K562 (cell line): ENCODE measurements around the gene ZNF334. TPM values are rescaled to one million over a fixed set of nuclear protein-coding genes. Genes with fewer than 3 reads are reported as not detected.

Experiments used
- ATAC-seq: fragments of 200-7000 bp; cut with Tn5 transposase; 3 replicates; pipeline ENCODE4 v1.9.1; 2020; ENCODE audit warnings: moderate library complexity
- BruUV-seq: library from RNA; stranded (reverse); fragments of 400-500 nt; replicated peaks from 2 replicates; lab custom pipeline; 2021; lab: Mats Ljungman, UMichigan
- CTCF ChIA-PET: fragments of 300-600 bp; formaldehyde crosslinking; extraction: SDS; loops from one replicate; lab custom pipeline; 2021; ENCODE audit warnings: low intra/inter-chr PET ratio; lab: Yijun Ruan, JAX
- POLR2A ChIA-PET: fragments of 300-600, 350-650 bp; sonication (Branson Sonifier 250); formaldehyde crosslinking; extraction: SDS; loops from one replicate; lab custom pipeline; 2021; ENCODE audit warnings: antibody characterized with exemption, inconsistent platforms; lab: Yijun Ruan, JAX
- DNase-seq, 4 experiments: peaks; one replicate each; pipeline versions ENCODE4 v3.0.0 to v3.0.0-alpha.2; 2011 to 2018; ENCODE audit warnings: low spot score in 3 of 4, mixed read lengths in 3 of 4; ENCODE audit errors: extremely low read depth in 1 of 4
- FAIRE-seq: peaks from 2 replicates; lab custom pipeline; 2011; peaks lifted over from hg19 to GRCh38; lab: Jason Lieb, UNC
- H2AFZ ChIP-seq: 2 replicates; pipeline ENCODE4 v1.6.0; 2011; ENCODE audit warnings: low read depth, low read length, control low read depth, inconsistent platforms
- H3K27ac ChIP-seq: fragments of 200-600 bp; 3 replicates; pipeline ENCODE4 v1.8.0; 2011; ENCODE audit warnings: low read depth, mild to moderate bottlenecking, control low read depth, inconsistent platforms, low read length, moderate library complexity, mixed read lengths; ENCODE audit errors: extremely low read depth
- H3K27me3 ChIP-seq, 2 experiments: fragments of 300-600 bp in 1 of 2; 2 replicates in 1 of 2; 3 replicates in 1 of 2; pipeline versions ENCODE4 v1.6.0 to v1.8.0; 2011; ENCODE audit warnings: inconsistent platforms in 2 of 2, low read length in 2 of 2, mild to moderate bottlenecking in 1 of 2, mixed read lengths in 1 of 2, moderate library complexity in 1 of 2; ENCODE audit not compliant: control insufficient read depth in 2 of 2, insufficient read depth in 2 of 2
- H3K36me3 ChIP-seq: fragments of 300-600 bp; 3 replicates; pipeline ENCODE4 v1.8.0; 2011; ENCODE audit warnings: mild to moderate bottlenecking, low read length, inconsistent platforms; ENCODE audit not compliant: control insufficient read depth, insufficient read depth
- H3K4me1 ChIP-seq, 2 experiments: fragments of 200-600 bp in 1 of 2; replicated peaks in 1 of 2; 2 replicates in 1 of 2; 3 replicates in 1 of 2; pipeline versions ENCODE4 v1.5.1 to v1.8.0; 2011; ENCODE audit warnings: inconsistent platforms in 2 of 2, low read length in 2 of 2, mild to moderate bottlenecking in 1 of 2, mixed read lengths in 1 of 2, moderate library complexity in 1 of 2; ENCODE audit not compliant: control insufficient read depth in 2 of 2, insufficient read depth in 2 of 2
- H3K4me2 ChIP-seq: 2 replicates; pipeline ENCODE4 v1.6.1; 2011; ENCODE audit warnings: low read length, control low read depth, inconsistent platforms, mixed read lengths; ENCODE audit not compliant: insufficient read depth
- H3K4me3 ChIP-seq: fragments of 200-600 bp; sonication (generic), shearing (Covaris generic); 2 replicates; pipeline ENCODE4 v1.5.1; 2016; ENCODE audit warnings: control low read depth, inconsistent platforms
- H3K79me2 ChIP-seq: fragments of 200-600 bp; 3 replicates; pipeline ENCODE4 v1.8.0; 2011; ENCODE audit warnings: low read length, inconsistent platforms; ENCODE audit not compliant: control insufficient read depth, insufficient read depth
- H3K9ac ChIP-seq, 2 experiments: 2 replicates each; pipeline versions ENCODE4 v1.6.0 to v1.6.1; 2011; ENCODE audit warnings: low read depth in 2 of 2, low read length in 2 of 2, control low read depth in 1 of 2, inconsistent platforms in 1 of 2, mild to moderate bottlenecking in 1 of 2, mixed read lengths in 1 of 2; ENCODE audit not compliant: insufficient read depth in 1 of 2
- H3K9me1 ChIP-seq: one replicate; pipeline ENCODE4 v1.6.0; 2011; ENCODE audit warnings: inconsistent platforms, mild to moderate bottlenecking, low read length, moderate library complexity; ENCODE audit not compliant: control insufficient read depth, insufficient read depth
- H3K9me3 ChIP-seq: replicated peaks from 2 replicates; pipeline ENCODE4 v1.5.1; 2011; ENCODE audit warnings: low read depth, low read length, inconsistent platforms; ENCODE audit not compliant: control insufficient read depth, insufficient read depth
- H4K20me1 ChIP-seq: replicated peaks from 2 replicates; pipeline ENCODE4 v1.6.1; 2011; ENCODE audit warnings: low read length, inconsistent platforms, mixed read lengths; ENCODE audit not compliant: control insufficient read depth, insufficient read depth
- BHLHE40 ChIP-seq: IDR thresholded peaks from 2 replicates; pipeline ENCODE4 v1.6.1; 2011; ENCODE audit warnings: low read length, improper control_type of control experiment
- CTCF ChIP-seq, 3 experiments: IDR thresholded peaks in 2 of 3; conservative IDR thresholded peaks in 1 of 3; 2 replicates each; pipeline ENCODE4 v1.5.1; 2011 to 2012; ENCODE audit warnings: low read length in 3 of 3, mild to moderate bottlenecking in 3 of 3, control low read depth in 2 of 3, improper control_type of control experiment in 1 of 3, inconsistent platforms in 1 of 3, low read depth in 1 of 3, mixed read lengths in 1 of 3, moderate library complexity in 1 of 3; ENCODE audit not compliant: insufficient read depth in 2 of 3
- EP300 ChIP-seq: IDR thresholded peaks from 2 replicates; pipeline ENCODE4 v1.6.1; 2012; ENCODE audit warnings: low read length, improper control_type of control experiment
- LEF1 ChIP-seq: fragments of 450-650 bp; IDR thresholded peaks from 2 replicates; pipeline ENCODE4 v1.6.1; 2016; ENCODE audit warnings: mild to moderate bottlenecking
- RAD21 ChIP-seq, 2 experiments: fragments of 250-450 bp in 1 of 2; fragments of 450-650 bp in 1 of 2; sonication (Bioruptor Pico) in 1 of 2; formaldehyde crosslinking in 1 of 2; IDR thresholded peaks in 1 of 2; conservative IDR thresholded peaks in 1 of 2; 2 replicates each; pipeline versions ENCODE4 v1.4.0 to v1.8.0; 2020 to 2022; ENCODE audit warnings: mild to moderate bottlenecking in 2 of 2, moderate library complexity in 1 of 2
- REST ChIP-seq, 2 experiments: fragments of 450-650 bp; formaldehyde crosslinking in 1 of 2; IDR thresholded peaks; 2 replicates each; pipeline versions ENCODE4 v1.4.0 to v1.6.1; 2014 to 2020; ENCODE audit warnings: mild to moderate bottlenecking in 2 of 2, borderline replicate concordance in 1 of 2, low read depth in 1 of 2
- SMARCA5 ChIP-seq: fragments of 450-650 bp; IDR thresholded peaks from 2 replicates; pipeline ENCODE4 v1.6.1; 2016
- SMC3 ChIP-seq: conservative IDR thresholded peaks from 2 replicates; pipeline ENCODE4 v1.6.1; 2011; ENCODE audit warnings: low read depth, low read length, improper control_type of control experiment; ENCODE audit not compliant: insufficient read depth
- STAG1 ChIP-seq: sonication (generic); formaldehyde crosslinking; IDR thresholded peaks from 2 replicates; pipeline ENCODE4 v1.5.0; 2020; ENCODE audit warnings: missing genetic modification reagents, borderline replicate concordance
- ZKSCAN1 ChIP-seq: fragments of 150-350 bp; IDR thresholded peaks from 2 replicates; pipeline ENCODE4 v1.6.1; 2016; ENCODE audit warnings: low read depth, low read length
- WGBS: fragments of 100-300 bp; shearing (Covaris generic); methylation state at CpG from one replicate; pipeline ENCODE4 v1.1.6; 2016; ENCODE audit warnings: low coverage, mixed read lengths; ENCODE audit not compliant: insufficient coverage; ENCODE audit errors: missing lambda C conversion rate; 5-methylcytosine and 5-hydroxymethylcytosine counted together
- in situ Hi-C: fragments of 300-500 bp; cut with MboI; formaldehyde crosslinking; loops from 4 replicates; pipeline ENCODE4 v1.15.0; 2018; ENCODE audit warnings: inconsistent platforms, mixed read lengths
- intact Hi-C: fragments of 100-400 bp; cut with micrococcal nuclease; formaldehyde crosslinking; loops from 2 replicates; pipeline ENCODE4 v1.14.2; 2022
- polyA plus RNA-seq, 8 experiments: library from polyadenylated mRNA; depleted of rRNA in 4 of 8; stranded (reverse) in 5 of 8; unstranded in 3 of 8; fragments of >200 nt; fragmentation: Nextera tagmentation in 2 of 8; fragmentation: Illumina TruSeq in 1 of 8; extraction: Ambion mirVana in 2 of 8; extraction: Trizol in 1 of 8; gene quantifications; 2 replicates each; pipeline versions ENCODE4 v1.2.1 to v1.2.3, GENCODE V29; 2011 to 2014; ENCODE audit warnings: inconsistent platforms in 1 of 8, missing spikeins in 1 of 8
- total RNA-seq, 7 experiments: library from RNA; depleted of rRNA in 6 of 7; stranded (reverse); fragments of >200 nt in 6 of 7; fragmentation: Illumina TruSeq in 2 of 7; extraction: Trizol in 2 of 7; gene quantifications; 2 replicates each; pipeline versions ENCODE4 v1.2.1 to v1.2.3, GENCODE V29; 2011 to 2021; ENCODE audit warnings: low replicate concordance in 1 of 7

Gene ZNF334
- total and polyA plus RNA-seq, 9 of the 15 experiments (the other 6 are each of a cell fraction or from before 2014, with no cell fraction given), result 0.06 to 0.27 (median 0.21) TPM; not detected in 1

- no peaks in the 10 kb centered on the region for H3K79me2 ChIP-seq
- no peak overlapping the region for H3K4me2 ChIP-seq
- H3K4me3 ChIP-seq, result no peak overlapping the region
- no peak overlapping the region for H3K27ac ChIP-seq
- H4K20me1 ChIP-seq, result no peaks in the 10 kb centered on the region
- H2AFZ ChIP-seq, result no peak overlapping the region
- CTCF ChIA-PET, result no interaction called here
- intact Hi-C loops (loop anchor here (5.0 kb wide), 1 partner anchor 181 kb away; no protein-coding TSS in a partner anchor), in situ Hi-C loops (no loop called here)
- H3K27me3 ChIP-seq, result no peaks in the 10 kb centered on the region; a peak in 1 of 5 replicates
- no TSS peak for BruUV-seq
- H3K4me1 ChIP-seq, result no peaks in the 10 kb centered on the region
- no peaks in the 10 kb centered on the region for H3K9me3 ChIP-seq
- FAIRE-seq, result peak; percentile 84
- no peak overlapping the region for H3K9ac ChIP-seq
- 0% methylated on average over 2 of the region's 4 CpGs for WGBS
- peak; percentile 33 to 64 (median 42) for DNase-seq
- ATAC-seq, result peak; percentile 80
- H3K36me3 ChIP-seq, result no peaks in the 10 kb centered on the region
- H3K9me1 ChIP-seq, result no peaks in the 10 kb centered on the region
- peak; percentile 67 for TF ChIP-seq REST (IDR thresholded peaks at IDR 0.05; ENCODE audit: borderline replicate concordance)
- no peak for TF ChIP-seq REST (CRISPR knock-in tag; IDR thresholded peaks at IDR 0.05; ENCODE audit: low read depth)
- TF ChIP-seq CTCF (IDR thresholded peaks at IDR 0.05 in 2 of 3, conservative IDR thresholded peaks at IDR 0.05 in 1 of 3; ENCODE audit: insufficient read depth in 2 of 3, low read depth in 1 of 3, low read length in 3 of 3), result peak; percentile 59 to 69 (median 67)
- TF ChIP-seq LEF1, result no peak
- TF ChIP-seq EP300, result no peak
- TF ChIP-seq SMC3, result peak; percentile 61; the same call in 1 of the 2 replicates
- TF ChIP-seq BHLHE40, result peak; percentile 44; the same call in 1 of the 2 replicates
- TF ChIP-seq SMARCA5, result no peak
- no peak for TF ChIP-seq ZKSCAN1
- TF ChIP-seq STAG1 (CRISPR knock-in tag), result peak; percentile 38; the same call in 1 of the 2 replicates
- peak; percentile 25 to 80; a peak in 3 of 4 replicates for TF ChIP-seq RAD21 (CRISPR knock-in tag; conservative IDR thresholded peaks at IDR 0.05 in 1 of 2, IDR thresholded peaks at IDR 0.05 in 1 of 2)
- POLR2A ChIA-PET, result interaction anchor here (2.0 kb wide), 1 partner anchor 8 kb away, joined by 11 read pairs; the partner anchor contains the start of gene ZNF334
Observed at GRCh38 chr20:46520976-46521579, 7.7 kb upstream of the ZNF334 start.
